ENCODE results near the gene SLC38A10. TPM values are rescaled to one million over a fixed set of nuclear protein-coding genes. Genes with fewer than 3 reads are reported as not detected.

Gene SLC38A10
- total and polyA plus RNA-seq, 10 of the 15 experiments (the other 5 are each of a cell fraction or from before 2014, with no cell fraction given), result 0.52 to 67.9 (median 22.1) TPM

DNA sequence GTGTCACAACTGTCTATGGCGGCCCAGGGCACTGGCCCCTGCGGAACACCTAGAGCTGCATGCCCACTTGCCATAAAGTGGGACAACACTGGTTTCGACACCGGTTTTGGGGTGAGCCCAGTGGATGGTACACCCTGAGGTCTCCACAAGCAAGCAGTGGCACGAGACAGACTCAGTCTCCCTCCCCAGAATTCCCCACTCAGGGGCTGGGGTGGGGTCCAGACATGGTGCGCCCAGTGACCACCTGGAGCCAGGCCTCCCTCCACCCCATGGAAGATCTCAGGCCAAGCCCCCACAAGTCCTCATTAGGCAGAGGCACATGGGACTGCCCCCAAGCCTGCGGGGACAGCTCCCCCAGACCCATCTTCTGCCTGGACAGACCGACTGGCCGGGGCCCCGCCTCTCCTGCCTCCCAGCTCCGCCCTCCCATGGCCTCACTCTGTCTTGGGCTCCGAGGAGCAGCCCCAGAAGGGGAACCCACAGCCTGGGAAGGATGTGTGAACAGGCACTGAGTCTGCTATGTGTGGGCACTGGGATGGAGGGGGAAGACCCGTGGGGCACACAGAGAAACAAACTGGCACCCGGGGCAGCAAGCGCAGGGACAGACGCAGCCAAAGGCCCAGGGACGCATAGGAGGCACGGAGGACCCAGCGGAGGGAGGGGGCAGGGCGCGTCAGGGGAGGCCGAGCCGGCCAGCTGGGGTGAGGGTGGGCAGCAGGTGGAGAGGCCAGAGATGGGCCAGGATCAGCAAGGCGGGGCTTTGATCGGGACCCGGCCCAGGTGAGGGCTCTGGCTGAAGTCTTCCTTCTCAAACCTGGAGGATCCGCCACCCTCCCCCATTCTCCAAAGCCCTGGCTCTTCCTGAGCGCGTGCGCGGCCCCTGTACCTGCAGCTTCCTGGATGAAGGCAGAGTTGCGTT lies 59.0 kb downstream of the SLC38A10 start (continued):
- TF ChIP-seq, protein P1, sequence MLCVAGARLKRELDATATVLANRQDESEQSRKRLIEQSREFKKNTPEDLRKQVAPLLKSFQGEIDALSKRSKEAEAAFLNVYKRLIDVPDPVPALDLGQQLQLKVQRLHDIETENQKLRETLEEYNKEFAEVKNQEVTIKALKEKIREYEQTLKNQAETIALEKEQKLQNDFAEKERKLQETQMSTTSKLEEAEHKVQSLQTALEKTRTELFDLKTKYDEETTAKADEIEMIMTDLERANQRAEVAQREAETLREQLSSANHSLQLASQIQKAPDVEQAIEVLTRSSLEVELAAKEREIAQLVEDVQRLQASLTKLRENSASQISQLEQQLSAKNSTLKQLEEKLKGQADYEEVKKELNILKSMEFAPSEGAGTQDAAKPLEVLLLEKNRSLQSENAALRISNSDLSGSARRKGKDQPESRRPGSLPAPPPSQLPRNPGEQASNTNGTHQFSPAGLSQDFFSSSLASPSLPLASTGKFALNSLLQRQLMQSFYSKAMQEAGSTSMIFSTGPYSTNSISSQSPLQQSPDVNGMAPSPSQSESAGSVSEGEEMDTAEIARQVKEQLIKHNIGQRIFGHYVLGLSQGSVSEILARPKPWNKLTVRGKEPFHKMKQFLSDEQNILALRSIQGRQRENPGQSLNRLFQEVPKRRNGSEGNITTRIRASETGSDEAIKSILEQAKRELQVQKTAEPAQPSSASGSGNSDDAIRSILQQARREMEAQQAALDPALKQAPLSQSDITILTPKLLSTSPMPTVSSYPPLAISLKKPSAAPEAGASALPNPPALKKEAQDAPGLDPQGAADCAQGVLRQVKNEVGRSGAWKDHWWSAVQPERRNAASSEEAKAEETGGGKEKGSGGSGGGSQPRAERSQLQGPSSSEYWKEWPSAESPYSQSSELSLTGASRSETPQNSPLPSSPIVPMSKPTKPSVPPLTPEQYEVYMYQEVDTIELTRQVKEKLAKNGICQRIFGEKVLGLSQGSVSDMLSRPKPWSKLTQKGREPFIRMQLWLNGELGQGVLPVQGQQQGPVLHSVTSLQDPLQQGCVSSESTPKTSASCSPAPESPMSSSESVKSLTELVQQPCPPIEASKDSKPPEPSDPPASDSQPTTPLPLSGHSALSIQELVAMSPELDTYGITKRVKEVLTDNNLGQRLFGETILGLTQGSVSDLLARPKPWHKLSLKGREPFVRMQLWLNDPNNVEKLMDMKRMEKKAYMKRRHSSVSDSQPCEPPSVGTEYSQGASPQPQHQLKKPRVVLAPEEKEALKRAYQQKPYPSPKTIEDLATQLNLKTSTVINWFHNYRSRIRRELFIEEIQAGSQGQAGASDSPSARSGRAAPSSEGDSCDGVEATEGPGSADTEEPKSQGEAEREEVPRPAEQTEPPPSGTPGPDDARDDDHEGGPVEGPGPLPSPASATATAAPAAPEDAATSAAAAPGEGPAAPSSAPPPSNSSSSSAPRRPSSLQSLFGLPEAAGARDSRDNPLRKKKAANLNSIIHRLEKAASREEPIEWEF (IDR thresholded peaks at IDR 0.05; ENCODE audit: insufficient replicate concordance, low read depth, low read length), result no peak
- no peak for TF ChIP-seq SRF (IDR thresholded peaks at IDR 0.05; ENCODE audit: low read depth in 2 of 2, low read length in 2 of 2)
- no peak for TF ChIP-seq NR2C2 (IDR thresholded peaks at IDR 0.05; ENCODE audit: borderline replicate concordance, control insufficient read depth, insufficient read length, low read depth)
- TF ChIP-seq NBN (IDR thresholded peaks at IDR 0.05), result no peak
